D721Med (cell line): ENCODE measurements around the gene SBF1.
"Not testable (repeated sequence)": the region's sequence is repeated elsewhere in the genome, so short reads cannot be mapped to it uniquely, and the experiment has no call there.

ENCODE experiments used
- DNase-seq: peaks from one replicate; pipeline ENCODE4 v3.0.0; 2011; ENCODE audit warnings: low spot score; ENCODE audit not compliant: insufficient read length
- FAIRE-seq: peaks from 2 replicates; lab custom pipeline; 2011; peaks lifted over from hg19 to GRCh38; lab: Jason Lieb, UNC
- TF ChIP-seq, protein P1 (sequence below): IDR thresholded peaks from 2 replicates; pipeline ENCODE4 v1.5.1; 2012; ENCODE audit warnings: mild to moderate bottlenecking, control low read depth; ENCODE audit not compliant: insufficient read depth; ENCODE audit errors: missing control alignments

Gene SBF1

DNA sequence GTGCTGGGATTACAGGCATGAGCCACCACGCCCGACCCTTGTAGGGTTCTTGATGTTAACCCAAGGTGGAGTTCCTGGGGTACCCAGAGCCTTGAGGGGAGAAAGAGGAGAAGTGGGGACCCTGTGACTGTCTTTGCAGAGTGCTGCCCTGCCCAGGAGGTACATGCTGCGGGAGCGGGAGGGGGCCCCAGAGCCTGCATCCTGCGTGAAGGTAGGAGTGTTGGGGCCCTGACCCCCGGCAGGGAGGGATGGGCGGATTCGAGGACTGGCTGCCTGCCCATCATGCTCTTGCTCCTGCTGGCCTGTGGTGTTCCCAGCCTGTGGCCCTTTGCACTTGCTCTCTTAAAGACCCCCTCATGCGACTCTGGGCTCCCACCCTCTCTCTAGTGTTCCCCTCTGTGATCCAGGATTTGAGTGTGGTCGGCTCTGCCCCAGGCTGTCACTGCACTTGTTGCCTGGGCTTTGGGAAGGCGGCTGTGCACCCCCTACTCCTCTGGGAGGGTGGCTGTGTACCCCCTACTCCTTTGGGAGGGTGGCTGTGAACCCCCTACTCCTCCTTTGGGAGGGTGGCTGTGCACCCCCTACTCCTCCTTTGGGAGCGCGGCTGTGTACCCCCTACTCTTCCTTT is 46.1 kb upstream of the SBF1 start:
- no peak for DNase-seq
- TF ChIP-seq, protein P1, sequence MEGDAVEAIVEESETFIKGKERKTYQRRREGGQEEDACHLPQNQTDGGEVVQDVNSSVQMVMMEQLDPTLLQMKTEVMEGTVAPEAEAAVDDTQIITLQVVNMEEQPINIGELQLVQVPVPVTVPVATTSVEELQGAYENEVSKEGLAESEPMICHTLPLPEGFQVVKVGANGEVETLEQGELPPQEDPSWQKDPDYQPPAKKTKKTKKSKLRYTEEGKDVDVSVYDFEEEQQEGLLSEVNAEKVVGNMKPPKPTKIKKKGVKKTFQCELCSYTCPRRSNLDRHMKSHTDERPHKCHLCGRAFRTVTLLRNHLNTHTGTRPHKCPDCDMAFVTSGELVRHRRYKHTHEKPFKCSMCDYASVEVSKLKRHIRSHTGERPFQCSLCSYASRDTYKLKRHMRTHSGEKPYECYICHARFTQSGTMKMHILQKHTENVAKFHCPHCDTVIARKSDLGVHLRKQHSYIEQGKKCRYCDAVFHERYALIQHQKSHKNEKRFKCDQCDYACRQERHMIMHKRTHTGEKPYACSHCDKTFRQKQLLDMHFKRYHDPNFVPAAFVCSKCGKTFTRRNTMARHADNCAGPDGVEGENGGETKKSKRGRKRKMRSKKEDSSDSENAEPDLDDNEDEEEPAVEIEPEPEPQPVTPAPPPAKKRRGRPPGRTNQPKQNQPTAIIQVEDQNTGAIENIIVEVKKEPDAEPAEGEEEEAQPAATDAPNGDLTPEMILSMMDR: no peak
- FAIRE-seq: no peak

DNA sequence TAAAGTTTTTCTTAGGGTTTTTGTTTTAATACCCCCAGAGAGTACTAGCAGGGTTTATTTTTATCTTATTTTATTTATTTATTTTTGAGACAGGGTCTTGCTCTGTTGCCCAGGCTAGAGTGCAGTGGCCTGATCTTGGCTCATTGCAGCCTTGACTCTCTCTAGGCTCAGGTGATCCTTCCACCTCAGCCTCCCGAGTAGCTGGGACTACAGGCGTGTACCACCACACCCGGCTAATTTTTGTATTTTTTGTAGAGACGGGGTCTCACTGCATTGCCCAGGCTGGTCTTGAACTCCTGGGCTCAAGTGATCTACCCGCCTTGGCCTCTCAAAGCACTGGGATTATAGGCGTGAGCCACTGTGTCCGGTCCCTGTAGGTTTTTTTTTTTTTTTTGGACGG is 45.3 kb upstream of the SBF1 start:
- FAIRE-seq: not testable (repeated sequence)

DNA sequence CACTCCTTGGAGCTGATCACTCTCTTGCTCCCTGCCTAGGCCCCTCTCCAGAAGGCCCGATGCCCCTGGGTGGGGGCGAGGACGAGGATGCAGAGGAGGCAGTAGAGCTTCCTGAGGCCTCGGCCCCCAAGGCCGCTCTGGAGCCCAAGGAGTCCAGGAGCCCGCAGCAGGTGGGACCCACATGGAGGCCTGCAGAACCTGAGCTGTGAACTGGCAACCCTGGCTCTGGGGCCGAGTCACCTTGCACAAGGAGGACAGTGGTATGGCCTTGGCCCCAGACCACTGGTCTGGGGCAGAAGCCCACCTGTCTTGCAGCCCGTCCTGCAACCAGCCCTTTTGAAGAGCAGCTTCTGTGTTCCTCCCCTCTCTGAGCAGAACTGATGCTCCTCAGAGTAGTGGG is 44.3 kb upstream of the SBF1 start:
- TF ChIP-seq, protein P1: no peak
- FAIRE-seq: no peak
- no peak for DNase-seq

More for the DNA sequence above, 45.3 kb upstream of the SBF1 start:
- DNase-seq: not testable (repeated sequence)

DNA sequence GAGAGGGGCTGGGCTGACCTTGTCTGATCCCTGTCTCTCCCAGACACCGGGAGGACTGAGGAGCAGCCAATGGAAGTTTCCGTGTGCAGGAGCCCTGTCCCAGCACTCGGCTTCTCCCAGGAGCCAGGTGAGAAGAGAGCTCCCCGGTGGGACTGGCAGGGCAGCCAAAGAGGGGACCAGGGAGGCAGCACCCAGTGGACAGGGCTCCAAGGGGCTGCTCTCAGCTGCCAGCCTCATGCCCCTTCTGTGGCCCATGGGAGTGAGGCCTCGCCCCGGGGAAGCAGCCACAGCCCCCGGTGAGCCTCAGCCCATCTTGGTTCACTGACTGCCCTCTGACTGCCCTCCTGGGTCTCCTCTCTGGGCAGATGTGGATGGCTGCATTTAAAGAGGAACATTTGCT is 43.8 kb upstream of the SBF1 start:
- no peak for FAIRE-seq
- DNase-seq: no peak
- TF ChIP-seq, protein P1: no peak

DNA sequence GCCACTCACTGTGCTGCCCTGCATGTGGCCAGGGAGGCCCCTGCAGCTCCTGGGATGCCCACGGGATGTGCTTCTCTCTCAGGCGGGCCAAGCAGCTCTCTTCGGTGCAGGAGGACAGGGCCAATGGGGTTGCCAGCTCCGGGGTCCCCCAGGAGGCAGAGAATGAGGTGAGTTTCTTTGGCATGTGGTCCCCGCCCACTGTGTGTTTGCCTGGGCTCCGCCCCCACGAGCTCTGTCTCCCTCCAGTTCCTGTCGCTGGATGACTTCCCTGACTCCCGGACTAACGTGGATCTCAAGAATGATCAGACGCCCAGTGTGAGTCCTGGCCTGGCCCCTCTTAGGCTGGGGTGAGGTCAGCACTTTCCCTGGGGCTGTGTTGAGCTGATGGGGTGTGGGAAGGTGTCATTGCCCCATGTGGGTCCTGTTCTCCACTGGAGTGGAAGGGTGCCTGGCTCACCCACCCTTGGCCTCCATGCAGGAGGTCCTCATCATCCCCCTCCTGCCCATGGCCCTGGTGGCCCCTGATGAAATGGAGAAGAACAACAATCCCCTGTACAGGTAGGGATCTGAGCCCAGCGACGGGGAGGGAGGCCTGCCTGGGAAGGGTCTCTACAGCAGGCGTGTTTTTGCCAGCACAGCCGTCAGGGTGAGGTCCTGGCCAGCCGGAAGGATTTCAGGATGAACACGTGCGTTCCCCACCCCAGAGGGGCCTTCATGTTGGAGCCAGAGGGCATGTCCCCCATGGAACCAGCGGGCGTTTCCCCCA is 42.8 kb upstream of the SBF1 start:
- no peak for DNase-seq
- TF ChIP-seq, protein P1: no peak
- no peak for FAIRE-seq

DNA sequence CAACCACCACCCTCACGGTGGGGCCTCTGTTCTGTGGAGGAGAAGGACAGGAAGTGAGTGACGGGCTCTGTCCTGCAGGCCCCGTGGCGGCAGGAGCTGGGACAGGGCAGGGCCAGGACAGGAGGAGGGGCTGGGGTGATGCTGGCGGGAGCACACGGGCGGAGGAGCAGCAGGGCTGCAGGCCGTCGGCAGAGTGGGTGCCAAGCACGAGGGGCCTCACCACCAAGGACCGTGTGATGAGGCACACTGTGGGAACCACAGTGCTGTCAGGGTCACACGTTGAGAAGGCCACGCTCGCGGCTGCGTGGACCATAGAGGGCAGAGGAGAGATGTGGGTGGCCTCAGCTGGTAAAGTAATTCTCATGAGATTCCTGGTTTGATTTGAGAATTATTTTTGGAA is 42.1 kb upstream of the SBF1 start:
- FAIRE-seq (no peak), DNase-seq (no peak)
- TF ChIP-seq, protein P1: no peak

DNA sequence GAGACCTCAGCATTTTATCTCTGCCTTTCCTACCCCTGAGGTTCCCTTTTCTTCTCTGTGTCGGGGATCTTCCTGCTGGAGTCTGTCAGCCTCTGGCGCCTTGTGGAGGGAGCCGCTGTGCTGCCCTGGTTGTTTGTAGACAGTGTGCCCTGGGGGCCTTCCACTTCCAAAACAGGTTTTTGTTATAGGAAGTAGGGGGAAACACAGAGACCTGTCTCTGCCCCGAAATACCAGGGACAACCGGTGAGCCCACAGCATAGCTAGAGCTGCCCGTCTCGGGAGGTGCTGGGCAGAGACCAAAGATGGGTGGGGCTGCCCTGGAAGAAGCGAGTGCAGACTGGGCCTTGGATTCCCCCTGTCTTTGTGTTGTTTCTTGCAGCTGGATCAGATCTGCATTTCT is 41.2 kb upstream of the SBF1 start:
- FAIRE-seq (no peak), DNase-seq (no peak)
- TF ChIP-seq, protein P1: no peak
